CD14-positive monocyte (primary cell): ENCODE measurements around the gene KCNH5. TPM values are rescaled to one million over a fixed set of nuclear protein-coding genes. Genes with fewer than 3 reads are reported as not detected.

Source experiments
- DNase-seq, 3 donors: peaks; one replicate each; pipeline ENCODE4 v3.0.0-alpha.2; 2011 to 2022
- H2AFZ ChIP-seq: 2 replicates; pipeline ENCODE4 v1.6.0; 2012; ENCODE audit warnings: mild to moderate bottlenecking, low read depth, low read length, inconsistent platforms; ENCODE audit not compliant: insufficient read depth, poor library complexity, severe bottlenecking
- H3K27ac ChIP-seq, 2 donors: 1 replicate in 1 of 2; 2 replicates in 1 of 2; pipeline ENCODE4 v1.5.1; 2012 to 2013; ENCODE audit warnings: low read length in 2 of 2, control low read depth in 1 of 2, inconsistent platforms in 1 of 2, low read depth in 1 of 2, mild to moderate bottlenecking in 1 of 2
- H3K27me3 ChIP-seq, 2 donors: one replicate each; pipeline versions ENCODE4 v1.6.0 to v1.6.1; 2011 to 2013; ENCODE audit warnings: low read length in 2 of 2; ENCODE audit not compliant: control insufficient read depth in 2 of 2, insufficient read depth in 2 of 2
- H3K36me3 ChIP-seq, 2 donors: replicated peaks in 1 of 2; 1 replicate in 1 of 2; 2 replicates in 1 of 2; pipeline versions ENCODE4 v1.5.1 to v1.6.1; 2012 to 2013; ENCODE audit warnings: low read length in 2 of 2, control low read depth in 1 of 2, inconsistent platforms in 1 of 2, mild to moderate bottlenecking in 1 of 2; ENCODE audit not compliant: insufficient read depth in 2 of 2, control insufficient read depth in 1 of 2
- H3K4me1 ChIP-seq, 2 donors: 1 replicate in 1 of 2; 2 replicates in 1 of 2; pipeline versions ENCODE4 v1.5.1 to v1.6.1; 2012 to 2013; ENCODE audit warnings: low read length in 2 of 2, control low read depth in 1 of 2, inconsistent platforms in 1 of 2, mild to moderate bottlenecking in 1 of 2, moderate library complexity in 1 of 2; ENCODE audit not compliant: insufficient read depth in 2 of 2, control insufficient read depth in 1 of 2
- H3K4me2 ChIP-seq: replicated peaks from 2 replicates; pipeline ENCODE3; 2012; ENCODE audit warnings: low read length, moderate library complexity, mild to moderate bottlenecking; ENCODE audit not compliant: poor library complexity, severe bottlenecking; ENCODE audit errors: extremely low read depth
- H3K4me3 ChIP-seq, 3 experiments: fragments of 200-600 bp in 1 of 3; sonication (generic) in 1 of 3; replicated peaks in 1 of 3; 1 replicate in 2 of 3; 2 replicates in 1 of 3; pipeline ENCODE4 v1.5.1; 2011 to 2013; ENCODE audit warnings: low read length in 3 of 3, mild to moderate bottlenecking in 3 of 3, control low read depth in 2 of 3, low read depth in 2 of 3, inconsistent platforms in 1 of 3, moderate library complexity in 1 of 3
- H3K79me2 ChIP-seq: 2 replicates; pipeline ENCODE4 v1.6.0; 2012; ENCODE audit warnings: mild to moderate bottlenecking, control low read depth, inconsistent platforms, low read length, moderate library complexity; ENCODE audit not compliant: insufficient read depth
- H3K9ac ChIP-seq: 2 replicates; pipeline ENCODE4 v1.6.0; 2017; ENCODE audit warnings: low read length, mild to moderate bottlenecking; ENCODE audit not compliant: insufficient read depth, poor library complexity, severe bottlenecking
- H3K9me3 ChIP-seq, 2 donors: replicated peaks in 1 of 2; 1 replicate in 1 of 2; 2 replicates in 1 of 2; pipeline versions ENCODE4 v1.5.1 to v1.6.1; 2012 to 2013; ENCODE audit warnings: low read length in 2 of 2, control low read depth in 1 of 2; ENCODE audit not compliant: control insufficient read depth in 1 of 2, insufficient read depth in 1 of 2
- H4K20me1 ChIP-seq: 2 replicates; pipeline ENCODE4 v1.6.0; 2012; ENCODE audit warnings: mild to moderate bottlenecking, low read length, control low read depth, moderate library complexity; ENCODE audit not compliant: insufficient read depth
- H3K27ac Mint-ChIP-seq, 7 donors: one replicate each; pipeline ENCODE4 v1.8.0; 2020; ENCODE audit warnings: mild to moderate bottlenecking in 7 of 7, mixed read lengths in 7 of 7, moderate library complexity in 6 of 7, inconsistent platforms in 2 of 7
- H3K27me3 Mint-ChIP-seq, 3 donors: one replicate each; pipeline ENCODE4 v1.8.0; 2021 to 2022; ENCODE audit warnings: low read depth in 3 of 3, mild to moderate bottlenecking in 3 of 3, mixed read lengths in 3 of 3, moderate library complexity in 3 of 3, inconsistent platforms in 1 of 3
- H3K36me3 Mint-ChIP-seq, 2 donors: one replicate each; pipeline ENCODE4 v1.8.0; 2020; ENCODE audit warnings: mixed read lengths in 2 of 2, inconsistent platforms in 1 of 2, mild to moderate bottlenecking in 1 of 2
- H3K4me1 Mint-ChIP-seq: one replicate; pipeline ENCODE4 v1.8.0; 2020; ENCODE audit warnings: mild to moderate bottlenecking, mixed read lengths
- H3K4me3 Mint-ChIP-seq, 2 donors: one replicate each; pipeline ENCODE4 v1.8.0; 2020; ENCODE audit warnings: mild to moderate bottlenecking in 2 of 2, mixed read lengths in 2 of 2, moderate library complexity in 1 of 2
- H3K9me3 Mint-ChIP-seq, 7 donors: one replicate each; pipeline ENCODE4 v1.8.0; 2020 to 2022; ENCODE audit warnings: mixed read lengths in 7 of 7, mild to moderate bottlenecking in 6 of 7, moderate library complexity in 6 of 7, inconsistent platforms in 2 of 7
- WGBS: methylation state at CpG from one replicate; pipeline ENCODE4 v1.1.5; 2013; ENCODE audit warnings: missing lambda C conversion rate; ENCODE audit not compliant: insufficient coverage; 5-methylcytosine and 5-hydroxymethylcytosine counted together
- intact Hi-C, 2 donors: fragments of 100-400 bp; cut with micrococcal nuclease; formaldehyde crosslinking; loops; one replicate each; pipeline versions ENCODE4 v1.15.0 to v1.15.1; 2023
- polyA plus RNA-seq, 3 donors: library from polyadenylated mRNA; depleted of rRNA in 1 of 3; unstranded in 2 of 3; stranded (reverse) in 1 of 3; fragments of 300-500 nt in 2 of 3; fragments of >200 nt in 1 of 3; fragmentation: Illumina TruSeq in 2 of 3; gene quantifications; 1 replicate in 2 of 3; 2 replicates in 1 of 3; pipeline ENCODE4 v1.2.3, GENCODE V29; 2012 to 2021
- TF ChIP-seq, protein P1 (sequence below): fragments of 200-600 bp; IDR thresholded peaks from one replicate; pipeline ENCODE4 v1.8.0; 2022; ENCODE audit warnings: antibody characterized with exemption, mild to moderate bottlenecking

Gene KCNH5
- polyA plus RNA-seq, 3 donors: not detected

DNA sequence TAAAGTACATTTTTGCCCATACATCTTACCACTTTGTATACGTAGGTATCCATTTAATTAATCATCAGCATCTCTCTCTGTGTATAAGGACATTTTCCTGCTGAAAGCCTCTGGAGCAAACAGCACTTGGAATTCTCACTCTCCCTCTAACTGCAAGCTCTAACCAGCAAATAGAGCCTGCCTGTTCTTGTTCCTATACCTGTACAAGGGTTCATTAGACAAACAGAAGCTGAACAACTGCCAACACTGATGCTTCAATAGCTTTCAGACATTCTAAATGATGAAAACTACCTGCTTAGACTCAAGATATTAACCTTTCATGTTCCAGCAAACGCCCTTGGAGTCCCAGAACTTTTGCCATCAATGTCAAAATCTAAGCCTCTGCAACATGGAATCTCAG lies 98.0 kb downstream of the KCNH5 start:
- Histone ChIP-seq H2AFZ (no peak overlapping the region), H3K27me3 (no peaks in the 10 kb centered on the region), H3K4me3 (no peak overlapping the region), H3K4me2 (no peak overlapping the region), H3K9ac (no peak overlapping the region), H3K4me1 (no peaks in the 10 kb centered on the region), H3K36me3 (no peaks in the 10 kb centered on the region), H4K20me1 (no peaks in the 10 kb centered on the region), H3K27ac (no peak overlapping the region), H3K79me2 (no peaks in the 10 kb centered on the region), H3K9me3 (peaks cover 0 to 5% of the 10 kb centered on the region in 2 donors)
- Mint-ChIP-seq H3K9me3 (peaks cover 0 to 2% (median 0%) of the 10 kb centered on the region in 7 donors), H3K36me3 (no peaks in the 10 kb centered on the region), H3K4me1 (no peaks in the 10 kb centered on the region), H3K27me3 (peaks cover 0 to 2% (median 0%) of the 10 kb centered on the region in 3 donors), H3K4me3 (no peak overlapping the region), H3K27ac (no peak overlapping the region)
- no peak for DNase-seq
- intact Hi-C loops: no loop called here
- TF ChIP-seq, protein P1, sequence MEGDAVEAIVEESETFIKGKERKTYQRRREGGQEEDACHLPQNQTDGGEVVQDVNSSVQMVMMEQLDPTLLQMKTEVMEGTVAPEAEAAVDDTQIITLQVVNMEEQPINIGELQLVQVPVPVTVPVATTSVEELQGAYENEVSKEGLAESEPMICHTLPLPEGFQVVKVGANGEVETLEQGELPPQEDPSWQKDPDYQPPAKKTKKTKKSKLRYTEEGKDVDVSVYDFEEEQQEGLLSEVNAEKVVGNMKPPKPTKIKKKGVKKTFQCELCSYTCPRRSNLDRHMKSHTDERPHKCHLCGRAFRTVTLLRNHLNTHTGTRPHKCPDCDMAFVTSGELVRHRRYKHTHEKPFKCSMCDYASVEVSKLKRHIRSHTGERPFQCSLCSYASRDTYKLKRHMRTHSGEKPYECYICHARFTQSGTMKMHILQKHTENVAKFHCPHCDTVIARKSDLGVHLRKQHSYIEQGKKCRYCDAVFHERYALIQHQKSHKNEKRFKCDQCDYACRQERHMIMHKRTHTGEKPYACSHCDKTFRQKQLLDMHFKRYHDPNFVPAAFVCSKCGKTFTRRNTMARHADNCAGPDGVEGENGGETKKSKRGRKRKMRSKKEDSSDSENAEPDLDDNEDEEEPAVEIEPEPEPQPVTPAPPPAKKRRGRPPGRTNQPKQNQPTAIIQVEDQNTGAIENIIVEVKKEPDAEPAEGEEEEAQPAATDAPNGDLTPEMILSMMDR: no peak
- WGBS: 86% methylated on average over 2 of the region's 2 CpGs

GRCh38 chr14:62946221-62946620 lies 99.0 kb downstream of the KCNH5 start:
- no peaks in the 10 kb centered on the region for H3K79me2 ChIP-seq
- no CpG with 5 or more reads among the region's 1 CpG for WGBS

More at GRCh38 chr14:62946221-62946620, 99.0 kb downstream of the KCNH5 start:
- Histone ChIP-seq H3K4me3 (no peak overlapping the region), H3K27ac (no peak overlapping the region), H3K27me3 (no peaks in the 10 kb centered on the region), H3K4me1 (no peaks in the 10 kb centered on the region), H2AFZ (no peak overlapping the region), H3K9ac (no peak overlapping the region), H3K9me3 (peaks cover 0 to 5% of the 10 kb centered on the region in 2 donors), H3K36me3 (no peaks in the 10 kb centered on the region), H3K4me2 (no peak overlapping the region), H4K20me1 (no peaks in the 10 kb centered on the region)
- DNase-seq: no peak
- H3K4me3 Mint-ChIP-seq: no peak overlapping the region
- intact Hi-C loops: no loop called here
- H3K27ac Mint-ChIP-seq: no peak overlapping the region
- H3K36me3 Mint-ChIP-seq: no peaks in the 10 kb centered on the region
- TF ChIP-seq, protein P1: no peak
- H3K9me3 Mint-ChIP-seq: peaks cover 0 to 2% (median 0%) of the 10 kb centered on the region in 7 donors
- H3K27me3 Mint-ChIP-seq: peaks cover 0 to 2% (median 0%) of the 10 kb centered on the region in 3 donors
- no peaks in the 10 kb centered on the region for H3K4me1 Mint-ChIP-seq
